Keratinocyte (primary cell): ENCODE data around the gene TOMM40. TPM values are rescaled to one million over a fixed set of nuclear protein-coding genes. Genes with fewer than 3 reads are reported as not detected.
"Not testable (repeated sequence)": the region's sequence is repeated elsewhere in the genome, so short reads cannot be mapped to it uniquely, and the experiment has no call there.

Experiments used
- DNase-seq: peaks from one replicate; pipeline ENCODE4 v3.0.0-alpha.2; 2011; ENCODE audit warnings: low read depth, missing footprints, low spot score
- FAIRE-seq: peaks from 2 replicates; lab custom pipeline; 2011; peaks lifted over from hg19 to GRCh38; lab: Jason Lieb, UNC
- H2AFZ ChIP-seq: 2 replicates; pipeline ENCODE4 v1.6.0; 2012; ENCODE audit warnings: low read length, control low read depth, inconsistent platforms; ENCODE audit not compliant: control insufficient read depth
- H3K27ac ChIP-seq: 2 replicates; pipeline ENCODE4 v1.5.1; 2011; ENCODE audit warnings: low read length; ENCODE audit not compliant: control insufficient read depth, insufficient read depth
- H3K27me3 ChIP-seq: 3 replicates; pipeline ENCODE4 v1.6.0; 2011; ENCODE audit warnings: low read length; ENCODE audit not compliant: control insufficient read depth, insufficient read depth; ENCODE audit errors: extremely low read depth
- H3K36me3 ChIP-seq, 2 experiments: 2 replicates in 1 of 2; 3 replicates in 1 of 2; pipeline ENCODE4 v1.5.1; 2011; ENCODE audit warnings: low read length in 2 of 2, mild to moderate bottlenecking in 1 of 2; ENCODE audit not compliant: control insufficient read depth in 2 of 2, insufficient read depth in 2 of 2; ENCODE audit errors: extremely low read depth in 1 of 2
- H3K4me1 ChIP-seq: 3 replicates; pipeline ENCODE4 v1.5.1; 2011; ENCODE audit warnings: low read length; ENCODE audit not compliant: control insufficient read depth, insufficient read depth; ENCODE audit errors: extremely low read depth
- H3K4me2 ChIP-seq: 3 replicates; pipeline ENCODE4 v1.6.0; 2011; ENCODE audit warnings: low read depth, low read length; ENCODE audit not compliant: control insufficient read depth, insufficient read depth; ENCODE audit errors: extremely low read depth
- H3K4me3 ChIP-seq, 3 experiments: fragments of 200-600 bp in 1 of 3; sonication (generic) in 1 of 3; 2 replicates in 2 of 3; 3 replicates in 1 of 3; pipeline ENCODE4 v1.5.1; 2011 to 2016; ENCODE audit warnings: low read length in 3 of 3, mild to moderate bottlenecking in 3 of 3, control low read depth in 2 of 3, inconsistent platforms in 1 of 3, low read depth in 1 of 3, mixed read lengths in 1 of 3, mixed run types in 1 of 3, moderate library complexity in 1 of 3; ENCODE audit not compliant: control insufficient read depth in 2 of 3, insufficient read depth in 2 of 3; ENCODE audit errors: extremely low read depth in 1 of 3
- H3K79me2 ChIP-seq: 2 replicates; pipeline ENCODE4 v1.6.0; 2012; ENCODE audit warnings: low read length; ENCODE audit not compliant: control insufficient read depth, insufficient read depth
- H3K9ac ChIP-seq: 3 replicates; pipeline ENCODE4 v1.6.0; 2011; ENCODE audit warnings: low read length; ENCODE audit not compliant: control insufficient read depth, insufficient read depth; ENCODE audit errors: extremely low read depth
- H3K9me1 ChIP-seq: 3 replicates; pipeline ENCODE4 v1.6.0; 2011; ENCODE audit warnings: low read length; ENCODE audit not compliant: control insufficient read depth, insufficient read depth; ENCODE audit errors: extremely low read depth
- H3K9me3 ChIP-seq: 2 replicates; pipeline ENCODE4 v1.5.1; 2012; ENCODE audit warnings: low read depth, low read length; ENCODE audit not compliant: control insufficient read depth
- H4K20me1 ChIP-seq: 3 replicates; pipeline ENCODE4 v1.6.0; 2011; ENCODE audit warnings: low read length; ENCODE audit not compliant: control insufficient read depth, insufficient read depth; ENCODE audit errors: extremely low read depth
- EZH2 ChIP-seq: IDR thresholded peaks from one replicate; pipeline ENCODE4 v1.6.1; 2012; ENCODE audit warnings: inconsistent platforms, mild to moderate bottlenecking, low read length, moderate library complexity
- dilution Hi-C: fragments of 300-500 bp; cut with MboI; formaldehyde crosslinking; loops from one replicate; pipeline ENCODE4 v1.7.0; 2020; ENCODE audit warnings: low sequenced_read_pairs; ENCODE audit not compliant: extremely low pct_ligation_motif_present
- polyA plus RNA-seq, 5 experiments: library from polyadenylated mRNA; depleted of rRNA in 3 of 5; stranded (reverse) in 3 of 5; stranded (forward) in 1 of 5; unstranded in 1 of 5; fragments of >200 nt; gene quantifications; 1 replicate in 1 of 5; 2 replicates in 3 of 5; 3 replicates in 1 of 5; pipeline versions ENCODE4 v1.2.1 to v1.2.3, GENCODE V29; 2011 to 2012; ENCODE audit warnings: missing spikeins in 2 of 5, low read depth in 1 of 5, low replicate concordance in 1 of 5
- TF ChIP-seq, protein P1 (sequence below), 3 experiments: IDR thresholded peaks in 1 of 3; conservative IDR thresholded peaks in 1 of 3; optimal IDR thresholded peaks in 1 of 3; 2 replicates in 2 of 3; 3 replicates in 1 of 3; pipeline versions ENCODE3 to v1.5.1; 2011; ENCODE audit warnings: low read length in 3 of 3, mild to moderate bottlenecking in 3 of 3, moderate library complexity in 2 of 3, control low read depth in 1 of 3, inconsistent platforms in 1 of 3; ENCODE audit not compliant: insufficient read depth in 2 of 3; ENCODE audit errors: extremely low read depth in 1 of 3

TOMM40 gene
- polyA plus RNA-seq, 1 donor (not counting 4 experiments of a cell fraction or from before 2014, with no cell fraction given), result 46.9 TPM

DNA sequence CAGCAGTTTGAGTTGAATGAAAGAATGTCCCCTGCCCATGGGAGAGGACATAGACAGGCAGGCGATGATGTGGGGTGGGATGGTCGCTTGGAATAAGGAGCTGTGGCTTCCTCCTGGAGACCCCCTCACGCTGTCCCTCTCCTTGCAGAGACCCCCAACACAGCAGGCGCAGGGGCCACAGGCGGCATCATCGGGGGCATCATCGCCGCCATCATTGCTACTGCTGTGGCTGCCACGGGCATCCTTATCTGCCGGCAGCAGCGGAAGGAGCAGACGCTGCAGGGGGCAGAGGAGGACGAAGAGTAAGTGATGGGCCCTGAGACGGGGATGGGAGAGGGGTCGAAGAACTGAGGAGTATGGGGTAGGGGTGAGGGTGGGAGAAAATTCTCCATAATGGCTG lies 9.0 kb upstream of the TOMM40 start:
- Histone ChIP-seq H3K36me3 (peaks cover 13 to 17% of the 10 kb centered on the region in 2 experiments), H3K27ac (no peak overlapping the region), H3K4me1 (no peaks in the 10 kb centered on the region), H3K9ac (no peak overlapping the region), H3K4me2 (no peak overlapping the region), H3K9me1 (no peaks in the 10 kb centered on the region), H3K79me2 (no peaks in the 10 kb centered on the region), H2AFZ (no peak overlapping the region), H3K4me3 (no peak overlapping the region), H4K20me1 (no peaks in the 10 kb centered on the region), H3K9me3 (no peaks in the 10 kb centered on the region), H3K27me3 (no peaks in the 10 kb centered on the region)
- TF ChIP-seq EZH2, result no peak
- TF ChIP-seq, protein P1, sequence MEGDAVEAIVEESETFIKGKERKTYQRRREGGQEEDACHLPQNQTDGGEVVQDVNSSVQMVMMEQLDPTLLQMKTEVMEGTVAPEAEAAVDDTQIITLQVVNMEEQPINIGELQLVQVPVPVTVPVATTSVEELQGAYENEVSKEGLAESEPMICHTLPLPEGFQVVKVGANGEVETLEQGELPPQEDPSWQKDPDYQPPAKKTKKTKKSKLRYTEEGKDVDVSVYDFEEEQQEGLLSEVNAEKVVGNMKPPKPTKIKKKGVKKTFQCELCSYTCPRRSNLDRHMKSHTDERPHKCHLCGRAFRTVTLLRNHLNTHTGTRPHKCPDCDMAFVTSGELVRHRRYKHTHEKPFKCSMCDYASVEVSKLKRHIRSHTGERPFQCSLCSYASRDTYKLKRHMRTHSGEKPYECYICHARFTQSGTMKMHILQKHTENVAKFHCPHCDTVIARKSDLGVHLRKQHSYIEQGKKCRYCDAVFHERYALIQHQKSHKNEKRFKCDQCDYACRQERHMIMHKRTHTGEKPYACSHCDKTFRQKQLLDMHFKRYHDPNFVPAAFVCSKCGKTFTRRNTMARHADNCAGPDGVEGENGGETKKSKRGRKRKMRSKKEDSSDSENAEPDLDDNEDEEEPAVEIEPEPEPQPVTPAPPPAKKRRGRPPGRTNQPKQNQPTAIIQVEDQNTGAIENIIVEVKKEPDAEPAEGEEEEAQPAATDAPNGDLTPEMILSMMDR (optimal IDR thresholded peaks at IDR 0.05 in 1 of 3, IDR thresholded peaks at IDR 0.05 in 1 of 3, conservative IDR thresholded peaks at IDR 0.05 in 1 of 3; ENCODE audit: extremely low read depth in 1 of 3, insufficient read depth in 2 of 3, low read length in 3 of 3), result no peak
- dilution Hi-C loops, result no loop called here
- no peak for DNase-seq
- no peak for FAIRE-seq

- H4K20me1 ChIP-seq, H3K9ac ChIP-seq, H3K79me2 ChIP-seq, DNase-seq, H3K4me3 ChIP-seq, H3K9me1 ChIP-seq, H3K4me2 ChIP-seq, H3K27me3 ChIP-seq, H3K9me3 ChIP-seq, H3K4me1 ChIP-seq, FAIRE-seq, H3K27ac ChIP-seq, dilution Hi-C loops, H2AFZ ChIP-seq: not testable (repeated sequence)
- H3K36me3 ChIP-seq, result peaks cover 12 to 13% of the 10 kb centered on the region in 2 experiments
Measured at GRCh38 chr19:44882619-44883397, 8.2 kb upstream of the TOMM40 start.
